HG03039 (cell line): ENCODE measurements around the gene ZNG1B.
"Not testable (repeated sequence)": the region's sequence is repeated elsewhere in the genome, so short reads cannot be mapped to it uniquely, and the experiment has no call there.

Experiments used
- ATAC-seq: cut with Tn5 transposase; IDR thresholded peaks from one replicate; pipeline ENCODE4 v1.9.1; 2021; ENCODE audit warnings: mild to moderate bottlenecking, moderate library complexity; ENCODE audit not compliant: unreplicated experiment

The ZNG1B gene

DNA sequence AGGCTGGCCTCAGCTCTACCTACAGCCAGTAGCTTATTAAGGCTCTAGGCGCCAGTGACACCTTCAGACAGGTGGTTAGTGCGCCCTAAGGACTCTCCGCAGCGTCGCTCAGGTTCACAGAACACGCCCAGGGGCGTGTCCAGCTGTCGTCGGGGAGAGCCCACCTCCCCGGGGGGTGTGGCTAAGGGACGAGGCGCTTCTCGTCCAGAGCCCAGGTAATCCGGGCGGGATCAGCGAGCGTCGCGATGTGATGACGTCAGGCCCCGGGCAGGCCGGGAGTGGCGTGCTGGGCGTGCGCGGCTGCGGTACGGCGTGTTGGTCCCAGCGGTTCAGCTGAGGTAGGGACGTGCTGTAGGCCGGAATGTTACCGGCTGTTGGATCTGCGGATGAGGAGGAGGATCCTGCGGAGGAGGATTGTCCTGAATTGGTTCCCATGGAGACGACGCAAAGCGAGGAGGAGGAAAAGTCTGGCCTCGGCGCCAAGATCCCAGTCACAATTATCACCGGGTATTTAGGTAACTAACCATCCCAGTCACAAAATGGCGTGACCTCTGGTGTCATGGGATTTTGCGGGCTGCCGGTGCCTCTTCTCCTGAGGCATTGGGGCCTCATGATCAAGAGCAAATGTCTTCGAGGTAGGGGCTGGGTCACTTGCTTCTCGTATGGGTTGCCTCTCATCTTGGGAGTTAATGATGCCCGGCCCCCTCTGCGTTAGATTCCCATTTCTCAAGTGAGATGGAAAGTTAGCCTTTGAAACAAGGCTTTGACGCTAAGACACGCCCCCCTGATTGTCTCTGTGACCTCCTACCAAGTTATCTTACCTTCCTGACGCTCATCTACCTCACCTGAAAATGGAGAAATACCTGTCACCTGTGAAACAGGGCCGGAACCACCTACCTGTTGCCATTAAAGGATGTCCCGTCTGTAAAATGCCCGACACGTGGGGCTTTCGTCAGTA lies at the start of gene ZNG1B:
TSS of gene ZNG1B (plus strand) at position 184 of the 958 bp plus-strand sequence. CDS start at position 362, 178 bp downstream.
- not testable (repeated sequence) for ATAC-seq

DNA sequence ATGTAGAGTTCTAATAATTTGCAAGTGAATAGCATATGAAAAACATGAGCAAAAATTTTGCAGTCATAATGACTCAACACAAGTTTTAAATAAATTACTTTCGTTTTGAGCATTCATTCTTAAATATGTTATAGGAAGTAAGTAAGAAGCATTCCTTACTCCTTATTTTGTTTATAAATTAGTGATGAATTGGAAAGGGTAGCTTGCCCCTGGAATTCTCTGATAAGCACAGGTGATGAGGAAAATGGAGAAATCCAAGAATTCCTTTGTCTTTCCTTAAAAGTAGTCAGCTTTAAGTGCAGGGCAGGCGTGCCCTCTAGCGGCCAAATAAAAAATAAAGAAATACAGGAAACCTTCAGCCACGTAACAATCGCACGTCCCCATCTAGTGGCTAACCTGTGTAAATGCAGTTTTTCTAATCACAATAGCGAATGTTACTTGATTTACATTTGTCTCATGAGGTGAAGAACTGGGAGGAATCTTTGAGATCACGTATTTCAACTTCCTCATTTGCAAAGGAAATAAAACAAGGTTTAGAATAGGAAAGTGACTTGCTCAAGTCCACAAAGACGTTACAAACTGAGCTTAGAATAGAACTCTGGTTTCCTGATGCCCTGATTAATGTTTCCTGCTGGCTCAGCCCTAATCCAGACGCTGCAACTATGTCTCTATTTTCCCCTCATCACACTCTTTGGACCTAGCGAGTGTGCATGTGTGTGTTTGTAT lies 47.2 kb upstream of the ZNG1B start:
- peak; percentile 82 for ATAC-seq

GRCh38 chr2:113391073-113391472 lies 46.4 kb upstream of the ZNG1B start:
- ATAC-seq = no peak

GRCh38 chr2:113406114-113406513 lies 31.4 kb upstream of the ZNG1B start:
- no peak for ATAC-seq

DNA sequence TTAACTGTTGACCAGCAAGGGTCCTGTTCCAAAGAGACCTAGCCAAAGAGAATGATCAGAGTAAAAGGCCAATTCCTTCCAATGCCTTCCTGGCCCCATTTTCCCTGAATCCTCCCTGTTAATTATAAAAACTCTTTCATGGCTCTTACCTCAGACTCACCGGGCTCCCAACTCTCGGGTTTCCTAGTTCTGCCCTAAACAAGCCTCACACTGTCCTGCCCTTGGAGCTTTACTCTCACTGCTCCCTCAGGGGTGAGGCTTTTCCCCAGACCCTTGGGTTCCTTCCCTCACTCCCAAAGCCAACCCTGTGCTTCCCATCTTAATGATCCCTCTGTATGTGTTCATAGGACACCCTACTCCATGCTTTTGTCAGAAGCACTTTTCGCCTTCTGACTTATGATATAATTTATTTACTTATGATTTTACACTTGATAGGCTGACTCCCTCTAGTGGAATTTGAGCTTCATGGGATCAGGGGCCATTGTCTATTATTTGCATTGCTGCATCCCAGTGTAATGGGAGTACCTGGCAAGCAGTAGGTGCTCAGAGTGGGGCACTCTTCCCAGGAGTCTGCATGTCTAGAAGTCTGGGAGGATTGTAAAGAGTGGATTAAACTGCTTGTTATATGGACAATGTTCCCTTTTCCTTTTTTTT lies 29.9 kb upstream of the ZNG1B start:
- no peak for ATAC-seq

DNA sequence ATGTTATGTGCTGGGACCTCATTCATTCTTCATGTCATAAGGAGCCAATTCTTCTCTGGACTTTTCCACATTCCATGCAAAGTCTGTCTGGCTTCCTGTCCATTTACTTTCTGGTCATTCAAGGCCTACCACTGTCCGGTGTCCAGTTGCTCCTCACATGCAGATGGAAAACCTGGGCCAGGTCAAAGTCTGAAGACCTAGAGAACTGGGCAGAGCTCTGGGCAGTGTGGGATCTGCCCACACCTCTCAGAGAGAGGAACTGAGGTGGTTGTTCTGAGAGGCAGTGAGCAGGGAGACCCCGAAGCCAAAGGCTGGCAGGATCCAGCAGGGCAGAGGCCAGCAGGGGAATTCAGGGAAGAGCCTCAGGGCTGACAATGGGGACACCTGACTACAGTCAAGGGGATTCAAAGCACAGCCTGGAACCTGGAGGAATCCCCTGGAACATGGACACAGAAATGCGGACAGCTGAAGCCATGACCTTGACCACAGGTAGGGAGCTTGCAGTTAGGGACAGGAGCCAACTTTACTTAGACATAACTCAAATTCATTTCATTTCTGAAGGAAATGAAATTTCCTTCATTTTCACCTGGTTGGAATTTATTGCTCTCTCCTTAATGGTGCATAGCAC lies 25.7 kb upstream of the ZNG1B start:
- ATAC-seq = not testable (repeated sequence)

- not testable (repeated sequence) for ATAC-seq
Measured at GRCh38 chr2:113412774-113413173, 24.7 kb upstream of the ZNG1B start.

GRCh38 chr2:113431773-113432172 lies 5.7 kb upstream of the ZNG1B start:
- ATAC-seq = not testable (repeated sequence)

- not testable (repeated sequence) for ATAC-seq
Measured at GRCh38 chr2:113433468-113433867, 4.0 kb upstream of the ZNG1B start.

DNA sequence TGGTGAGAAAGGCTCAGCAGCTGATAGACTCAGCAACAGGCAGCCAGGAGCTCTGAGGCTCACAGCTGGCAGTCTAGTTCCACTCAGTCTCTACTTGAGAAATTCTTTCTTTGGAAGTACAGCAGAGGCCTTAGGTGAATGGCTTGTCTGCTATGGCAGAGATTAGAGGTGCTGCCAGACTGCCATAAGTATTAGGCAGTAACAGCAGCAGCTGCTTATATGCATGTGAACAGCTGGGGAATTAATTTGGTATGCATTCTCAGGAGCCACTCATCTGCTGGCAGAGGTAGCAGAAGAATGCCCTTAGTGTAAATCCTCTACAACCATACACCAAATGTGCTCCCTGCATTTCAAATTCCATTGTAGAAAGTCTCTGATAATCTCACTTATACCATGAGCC lies 28.3 kb downstream of the ZNG1B start:
- not testable (repeated sequence) for ATAC-seq

- ATAC-seq = not testable (repeated sequence)
Measured at GRCh38 chr2:113476688-113477368, 39.3 kb downstream of the ZNG1B start.

GRCh38 chr2:113496527-113496926 lies 59.0 kb downstream of the ZNG1B start:
- ATAC-seq = not testable (repeated sequence)

DNA sequence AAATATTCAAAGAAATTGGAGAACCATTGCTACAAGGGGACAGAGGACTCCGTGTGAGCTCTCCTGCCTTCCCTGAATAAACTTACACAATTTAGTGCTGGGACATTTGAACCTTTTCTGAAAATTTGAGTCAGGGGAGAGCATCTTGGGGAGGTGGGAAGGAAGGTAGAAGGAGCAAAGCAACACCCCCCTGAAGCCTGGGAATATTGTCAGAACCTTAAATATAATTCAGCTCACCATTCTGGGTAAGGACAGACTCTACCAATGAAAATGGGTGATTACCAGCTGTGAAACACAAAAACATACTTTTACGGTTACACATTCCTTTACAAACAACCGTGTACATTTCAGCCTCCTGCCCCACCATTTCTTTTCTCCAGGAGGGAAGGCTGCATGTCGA lies 60.9 kb downstream of the ZNG1B start, which contains the start of gene FOXD4L1:
TSS of gene FOXD4L1 (plus strand) at position 301 of the 400 bp plus-strand sequence. CDS start 592 bp downstream, outside the sequence.
- not testable (repeated sequence) for ATAC-seq

- not testable (repeated sequence) for ATAC-seq
Measured at GRCh38 chr2:113499019-113499885, 61.8 kb downstream of the ZNG1B start.

DNA sequence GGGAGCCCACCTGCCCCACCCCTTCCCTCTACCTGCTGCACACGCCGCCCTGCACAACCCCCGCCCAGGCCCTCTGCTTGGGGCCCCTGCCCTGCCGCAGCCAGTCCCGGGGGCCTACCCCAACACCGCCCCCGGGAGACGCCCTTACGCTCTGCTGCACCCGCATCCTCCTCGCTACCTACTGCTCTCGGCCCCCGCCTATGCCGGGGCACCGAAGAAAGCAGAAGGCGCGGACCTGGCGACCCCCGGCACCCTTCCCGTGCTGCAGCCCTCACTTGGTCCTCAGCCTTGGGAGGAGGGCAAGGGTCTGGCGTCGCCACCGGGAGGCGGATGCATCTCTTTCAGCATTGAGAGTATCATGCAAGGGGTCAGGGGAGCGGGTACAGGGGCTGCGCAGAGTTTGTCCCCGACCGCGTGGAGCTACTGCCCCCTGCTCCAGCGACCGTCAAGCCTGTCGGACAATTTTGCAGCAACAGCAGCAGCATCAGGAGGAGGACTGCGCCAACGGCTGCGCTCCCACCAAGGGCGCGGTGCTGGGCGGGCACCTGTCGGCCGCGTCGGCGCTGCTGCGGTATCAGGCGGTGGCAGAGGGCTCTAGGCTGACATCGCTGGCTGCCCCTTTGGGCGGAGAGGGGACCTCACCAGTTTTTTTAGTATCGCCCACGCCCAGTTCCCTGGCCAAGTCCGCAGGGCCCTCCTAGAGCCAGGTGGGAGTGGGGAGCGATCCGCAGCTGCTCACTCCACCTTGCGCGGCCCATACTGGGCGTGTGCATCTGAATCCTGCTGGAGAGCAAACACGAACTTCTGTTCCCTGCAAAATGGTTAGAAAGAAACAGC lies 62.6 kb downstream of the ZNG1B start:
- not testable (repeated sequence) for ATAC-seq

- ATAC-seq = not testable (repeated sequence)
Measured at GRCh38 chr2:113500723-113501038, 63.2 kb downstream of the ZNG1B start.

GRCh38 chr2:113502216-113503093 lies 65.0 kb downstream of the ZNG1B start:
- ATAC-seq = not testable (repeated sequence)
